Measurements from ENCODE around the gene PCNX2. TPM values are rescaled to one million over a fixed set of nuclear protein-coding genes. Genes with fewer than 3 reads are reported as not detected.

PCNX2 gene
- total RNA-seq, 1 experiment from 2014 or later: 50.8 TPM

DNA sequence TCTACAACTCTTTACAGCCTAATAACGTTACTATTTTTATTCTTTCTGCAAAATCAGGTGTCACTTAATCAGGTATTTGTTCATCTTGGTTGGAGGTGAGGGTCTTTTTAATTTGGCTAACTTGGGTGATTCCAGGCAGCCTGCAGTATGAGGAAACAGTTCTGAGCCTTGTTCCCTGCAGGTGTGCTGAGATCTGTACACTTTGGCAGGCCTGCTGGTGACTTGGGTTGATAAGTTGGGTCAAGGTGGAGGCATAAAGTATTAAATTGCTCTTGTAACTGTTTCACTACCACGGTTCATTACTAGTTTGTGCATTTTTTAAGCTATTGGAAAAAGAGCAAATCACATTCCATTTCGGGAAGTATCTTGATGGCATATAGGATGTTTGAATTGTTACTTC, 42.0 kb upstream of the PCNX2 start:
- TF ChIP-seq KAT7 (CRISPR knock-in tag; IDR thresholded peaks at IDR 0.05; ENCODE audit: borderline replicate concordance): no peak
- TF ChIP-seq, protein P1, sequence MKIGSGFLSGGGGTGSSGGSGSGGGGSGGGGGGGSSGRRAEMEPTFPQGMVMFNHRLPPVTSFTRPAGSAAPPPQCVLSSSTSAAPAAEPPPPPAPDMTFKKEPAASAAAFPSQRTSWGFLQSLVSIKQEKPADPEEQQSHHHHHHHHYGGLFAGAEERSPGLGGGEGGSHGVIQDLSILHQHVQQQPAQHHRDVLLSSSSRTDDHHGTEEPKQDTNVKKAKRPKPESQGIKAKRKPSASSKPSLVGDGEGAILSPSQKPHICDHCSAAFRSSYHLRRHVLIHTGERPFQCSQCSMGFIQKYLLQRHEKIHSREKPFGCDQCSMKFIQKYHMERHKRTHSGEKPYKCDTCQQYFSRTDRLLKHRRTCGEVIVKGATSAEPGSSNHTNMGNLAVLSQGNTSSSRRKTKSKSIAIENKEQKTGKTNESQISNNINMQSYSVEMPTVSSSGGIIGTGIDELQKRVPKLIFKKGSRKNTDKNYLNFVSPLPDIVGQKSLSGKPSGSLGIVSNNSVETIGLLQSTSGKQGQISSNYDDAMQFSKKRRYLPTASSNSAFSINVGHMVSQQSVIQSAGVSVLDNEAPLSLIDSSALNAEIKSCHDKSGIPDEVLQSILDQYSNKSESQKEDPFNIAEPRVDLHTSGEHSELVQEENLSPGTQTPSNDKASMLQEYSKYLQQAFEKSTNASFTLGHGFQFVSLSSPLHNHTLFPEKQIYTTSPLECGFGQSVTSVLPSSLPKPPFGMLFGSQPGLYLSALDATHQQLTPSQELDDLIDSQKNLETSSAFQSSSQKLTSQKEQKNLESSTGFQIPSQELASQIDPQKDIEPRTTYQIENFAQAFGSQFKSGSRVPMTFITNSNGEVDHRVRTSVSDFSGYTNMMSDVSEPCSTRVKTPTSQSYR (CRISPR knock-in tag; IDR thresholded peaks at IDR 0.05): no peak
- no peak for TF ChIP-seq TEAD4 (CRISPR knock-in tag; IDR thresholded peaks at IDR 0.05)
- TF ChIP-seq, protein P2, sequence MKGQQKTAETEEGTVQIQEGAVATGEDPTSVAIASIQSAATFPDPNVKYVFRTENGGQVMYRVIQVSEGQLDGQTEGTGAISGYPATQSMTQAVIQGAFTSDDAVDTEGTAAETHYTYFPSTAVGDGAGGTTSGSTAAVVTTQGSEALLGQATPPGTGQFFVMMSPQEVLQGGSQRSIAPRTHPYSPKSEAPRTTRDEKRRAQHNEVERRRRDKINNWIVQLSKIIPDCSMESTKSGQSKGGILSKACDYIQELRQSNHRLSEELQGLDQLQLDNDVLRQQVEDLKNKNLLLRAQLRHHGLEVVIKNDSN (CRISPR knock-in tag; IDR thresholded peaks at IDR 0.05): no peak
- no peak for TF ChIP-seq SMAD3 (CRISPR knock-in tag; IDR thresholded peaks at IDR 0.05; ENCODE audit: borderline replicate concordance)
- TF ChIP-seq, protein P3, sequence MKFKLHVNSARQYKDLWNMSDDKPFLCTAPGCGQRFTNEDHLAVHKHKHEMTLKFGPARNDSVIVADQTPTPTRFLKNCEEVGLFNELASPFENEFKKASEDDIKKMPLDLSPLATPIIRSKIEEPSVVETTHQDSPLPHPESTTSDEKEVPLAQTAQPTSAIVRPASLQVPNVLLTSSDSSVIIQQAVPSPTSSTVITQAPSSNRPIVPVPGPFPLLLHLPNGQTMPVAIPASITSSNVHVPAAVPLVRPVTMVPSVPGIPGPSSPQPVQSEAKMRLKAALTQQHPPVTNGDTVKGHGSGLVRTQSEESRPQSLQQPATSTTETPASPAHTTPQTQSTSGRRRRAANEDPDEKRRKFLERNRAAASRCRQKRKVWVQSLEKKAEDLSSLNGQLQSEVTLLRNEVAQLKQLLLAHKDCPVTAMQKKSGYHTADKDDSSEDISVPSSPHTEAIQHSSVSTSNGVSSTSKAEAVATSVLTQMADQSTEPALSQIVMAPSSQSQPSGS (CRISPR knock-in tag; IDR thresholded peaks at IDR 0.05; ENCODE audit: borderline replicate concordance, low read depth): no peak
- no peak for TF ChIP-seq CBFB (CRISPR knock-in tag; IDR thresholded peaks at IDR 0.05; ENCODE audit: low read depth)
- no peak for TF ChIP-seq NR3C1 (CRISPR knock-in tag; conservative IDR thresholded peaks at IDR 0.05; ENCODE audit: low read depth)
- no peak for TF ChIP-seq TEAD1 (CRISPR knock-in tag; IDR thresholded peaks at IDR 0.05)
- TF ChIP-seq ZNF263 (CRISPR knock-in tag; IDR thresholded peaks at IDR 0.05; ENCODE audit: low read depth): no peak
- TF ChIP-seq, protein P4, sequence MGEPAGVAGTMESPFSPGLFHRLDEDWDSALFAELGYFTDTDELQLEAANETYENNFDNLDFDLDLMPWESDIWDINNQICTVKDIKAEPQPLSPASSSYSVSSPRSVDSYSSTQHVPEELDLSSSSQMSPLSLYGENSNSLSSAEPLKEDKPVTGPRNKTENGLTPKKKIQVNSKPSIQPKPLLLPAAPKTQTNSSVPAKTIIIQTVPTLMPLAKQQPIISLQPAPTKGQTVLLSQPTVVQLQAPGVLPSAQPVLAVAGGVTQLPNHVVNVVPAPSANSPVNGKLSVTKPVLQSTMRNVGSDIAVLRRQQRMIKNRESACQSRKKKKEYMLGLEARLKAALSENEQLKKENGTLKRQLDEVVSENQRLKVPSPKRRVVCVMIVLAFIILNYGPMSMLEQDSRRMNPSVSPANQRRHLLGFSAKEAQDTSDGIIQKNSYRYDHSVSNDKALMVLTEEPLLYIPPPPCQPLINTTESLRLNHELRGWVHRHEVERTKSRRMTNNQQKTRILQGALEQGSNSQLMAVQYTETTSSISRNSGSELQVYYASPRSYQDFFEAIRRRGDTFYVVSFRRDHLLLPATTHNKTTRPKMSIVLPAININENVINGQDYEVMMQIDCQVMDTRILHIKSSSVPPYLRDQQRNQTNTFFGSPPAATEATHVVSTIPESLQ (CRISPR knock-in tag; IDR thresholded peaks at IDR 0.05): no peak
- TF ChIP-seq OVOL2 (CRISPR knock-in tag; IDR thresholded peaks at IDR 0.05; ENCODE audit: borderline replicate concordance): no peak
- TF ChIP-seq ZNF219 (CRISPR knock-in tag; IDR thresholded peaks at IDR 0.05; ENCODE audit: borderline replicate concordance): no peak
- no peak for TF ChIP-seq SOX15 (CRISPR knock-in tag; IDR thresholded peaks at IDR 0.05)
- TF ChIP-seq, protein P5, sequence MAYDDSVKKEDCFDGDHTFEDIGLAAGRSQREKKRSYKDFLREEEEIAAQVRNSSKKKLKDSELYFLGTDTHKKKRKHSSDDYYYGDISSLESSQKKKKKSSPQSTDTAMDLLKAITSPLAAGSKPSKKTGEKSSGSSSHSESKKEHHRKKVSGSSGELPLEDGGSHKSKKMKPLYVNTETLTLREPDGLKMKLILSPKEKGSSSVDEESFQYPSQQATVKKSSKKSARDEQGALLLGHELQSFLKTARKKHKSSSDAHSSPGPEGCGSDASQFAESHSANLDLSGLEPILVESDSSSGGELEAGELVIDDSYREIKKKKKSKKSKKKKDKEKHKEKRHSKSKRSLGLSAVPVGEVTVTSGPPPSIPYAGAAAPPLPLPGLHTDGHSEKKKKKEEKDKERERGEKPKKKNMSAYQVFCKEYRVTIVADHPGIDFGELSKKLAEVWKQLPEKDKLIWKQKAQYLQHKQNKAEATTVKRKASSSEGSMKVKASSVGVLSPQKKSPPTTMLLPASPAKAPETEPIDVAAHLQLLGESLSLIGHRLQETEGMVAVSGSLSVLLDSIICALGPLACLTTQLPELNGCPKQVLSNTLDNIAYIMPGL (CRISPR knock-in tag; IDR thresholded peaks at IDR 0.05): no peak
- no peak for TF ChIP-seq GTF2I (CRISPR knock-in tag; conservative IDR thresholded peaks at IDR 0.05)
- no peak for TF ChIP-seq FOXP1 (CRISPR knock-in tag; IDR thresholded peaks at IDR 0.05; ENCODE audit: borderline replicate concordance)
- TF ChIP-seq GABPB1 (CRISPR knock-in tag; IDR thresholded peaks at IDR 0.05): no peak
- TF ChIP-seq, protein P6, sequence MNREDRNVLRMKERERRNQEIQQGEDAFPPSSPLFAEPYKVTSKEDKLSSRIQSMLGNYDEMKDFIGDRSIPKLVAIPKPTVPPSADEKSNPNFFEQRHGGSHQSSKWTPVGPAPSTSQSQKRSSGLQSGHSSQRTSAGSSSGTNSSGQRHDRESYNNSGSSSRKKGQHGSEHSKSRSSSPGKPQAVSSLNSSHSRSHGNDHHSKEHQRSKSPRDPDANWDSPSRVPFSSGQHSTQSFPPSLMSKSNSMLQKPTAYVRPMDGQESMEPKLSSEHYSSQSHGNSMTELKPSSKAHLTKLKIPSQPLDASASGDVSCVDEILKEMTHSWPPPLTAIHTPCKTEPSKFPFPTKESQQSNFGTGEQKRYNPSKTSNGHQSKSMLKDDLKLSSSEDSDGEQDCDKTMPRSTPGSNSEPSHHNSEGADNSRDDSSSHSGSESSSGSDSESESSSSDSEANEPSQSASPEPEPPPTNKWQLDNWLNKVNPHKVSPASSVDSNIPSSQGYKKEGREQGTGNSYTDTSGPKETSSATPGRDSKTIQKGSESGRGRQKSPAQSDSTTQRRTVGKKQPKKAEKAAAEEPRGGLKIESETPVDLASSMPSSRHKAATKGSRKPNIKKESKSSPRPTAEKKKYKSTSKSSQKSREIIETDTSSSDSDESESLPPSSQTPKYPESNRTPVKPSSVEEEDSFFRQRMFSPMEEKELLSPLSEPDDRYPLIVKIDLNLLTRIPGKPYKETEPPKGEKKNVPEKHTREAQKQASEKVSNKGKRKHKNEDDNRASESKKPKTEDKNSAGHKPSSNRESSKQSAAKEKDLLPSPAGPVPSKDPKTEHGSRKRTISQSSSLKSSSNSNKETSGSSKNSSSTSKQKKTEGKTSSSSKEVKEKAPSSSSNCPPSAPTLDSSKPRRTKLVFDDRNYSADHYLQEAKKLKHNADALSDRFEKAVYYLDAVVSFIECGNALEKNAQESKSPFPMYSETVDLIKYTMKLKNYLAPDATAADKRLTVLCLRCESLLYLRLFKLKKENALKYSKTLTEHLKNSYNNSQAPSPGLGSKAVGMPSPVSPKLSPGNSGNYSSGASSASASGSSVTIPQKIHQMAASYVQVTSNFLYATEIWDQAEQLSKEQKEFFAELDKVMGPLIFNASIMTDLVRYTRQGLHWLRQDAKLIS (CRISPR knock-in tag; IDR thresholded peaks at IDR 0.05; ENCODE audit: borderline replicate concordance): no peak
- CTCF ChIA-PET: no interaction called here
- no peak overlapping the region for H3K4me3 Mint-ChIP-seq
- peaks cover 41% of the 10 kb centered on the region for H3K4me1 Mint-ChIP-seq
- H3K36me3 Mint-ChIP-seq: no peaks in the 10 kb centered on the region
- DNase-seq (ENCODE audit: low spot score) (no peak), ATAC-seq (no peak)
- H3K9me3 Mint-ChIP-seq: no peaks in the 10 kb centered on the region
- H3K27ac Mint-ChIP-seq: no peak overlapping the region
- POLR2A ChIA-PET: no interaction called here
- no peaks in the 10 kb centered on the region for H3K27me3 Mint-ChIP-seq (ENCODE audit: low read depth)

Data from WTC11 (cell line).